GM21528 (cell line): ENCODE measurements around the gene SLC6A13.
"Not testable (repeated sequence)": the region's sequence is repeated elsewhere in the genome, so short reads cannot be mapped to it uniquely, and the experiment has no call there.

ENCODE experiments used
- ATAC-seq: cut with Tn5 transposase; IDR thresholded peaks from one replicate; pipeline ENCODE4 v1.9.1; 2021; ENCODE audit warnings: mild to moderate bottlenecking, moderate library complexity; ENCODE audit not compliant: unreplicated experiment, low FRiP score

Gene SLC6A13

DNA sequence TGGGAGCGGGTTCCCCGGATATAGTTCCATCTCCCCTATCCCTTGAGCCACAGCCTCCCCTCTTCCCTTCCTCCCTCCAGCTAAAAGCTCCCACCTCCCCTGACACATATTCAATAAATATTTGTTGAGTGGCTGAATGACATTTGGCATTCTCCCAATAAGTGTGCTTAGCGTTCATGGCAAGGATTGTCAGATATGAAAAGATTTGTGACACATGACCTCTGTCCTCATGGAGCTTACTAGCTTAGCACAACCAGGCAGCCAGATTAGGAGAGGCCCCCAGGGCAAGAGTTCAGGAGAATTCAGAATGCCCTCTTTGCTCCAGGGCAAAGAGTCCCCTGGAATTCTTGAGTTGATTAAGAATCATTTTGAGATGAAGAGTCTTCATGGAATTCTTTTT, 26.2 kb downstream of the SLC6A13 start:
- ATAC-seq = no peak

GRCh38 chr12:235967-236366, 26.7 kb downstream of the SLC6A13 start:
- not testable (repeated sequence) for ATAC-seq

DNA sequence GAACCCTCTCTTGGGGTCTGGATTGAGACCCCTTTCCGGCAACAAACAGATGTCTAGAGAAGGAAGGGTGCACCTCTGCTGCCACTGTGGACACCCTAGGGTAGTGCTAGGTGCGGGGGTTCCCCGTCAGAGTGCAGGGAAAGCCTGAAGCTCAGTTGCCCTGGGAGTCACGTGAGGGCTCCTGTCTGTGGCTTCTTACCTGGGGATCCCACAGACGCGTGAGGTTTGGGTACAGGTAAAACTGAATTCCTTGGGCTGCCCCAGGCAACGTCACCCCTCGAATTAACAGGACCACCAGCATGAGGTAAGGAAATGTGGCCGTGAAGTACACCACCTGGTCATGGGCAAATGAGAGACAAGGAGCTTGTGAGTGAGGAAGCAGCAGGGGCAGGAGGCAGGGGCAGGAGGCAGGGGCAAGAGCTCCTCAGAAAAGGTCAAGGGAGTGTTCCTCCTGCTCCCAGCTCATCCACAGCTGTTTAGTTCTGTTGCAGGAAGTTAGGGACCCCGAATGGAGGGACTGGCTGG, 27.7 kb downstream of the SLC6A13 start:
- ATAC-seq = no peak

- ATAC-seq = no peak
Observed at GRCh38 chr12:234019-234418, 28.6 kb downstream of the SLC6A13 start.

- ATAC-seq = no peak
Observed at GRCh38 chr12:233615-233968, 29.0 kb downstream of the SLC6A13 start.

DNA sequence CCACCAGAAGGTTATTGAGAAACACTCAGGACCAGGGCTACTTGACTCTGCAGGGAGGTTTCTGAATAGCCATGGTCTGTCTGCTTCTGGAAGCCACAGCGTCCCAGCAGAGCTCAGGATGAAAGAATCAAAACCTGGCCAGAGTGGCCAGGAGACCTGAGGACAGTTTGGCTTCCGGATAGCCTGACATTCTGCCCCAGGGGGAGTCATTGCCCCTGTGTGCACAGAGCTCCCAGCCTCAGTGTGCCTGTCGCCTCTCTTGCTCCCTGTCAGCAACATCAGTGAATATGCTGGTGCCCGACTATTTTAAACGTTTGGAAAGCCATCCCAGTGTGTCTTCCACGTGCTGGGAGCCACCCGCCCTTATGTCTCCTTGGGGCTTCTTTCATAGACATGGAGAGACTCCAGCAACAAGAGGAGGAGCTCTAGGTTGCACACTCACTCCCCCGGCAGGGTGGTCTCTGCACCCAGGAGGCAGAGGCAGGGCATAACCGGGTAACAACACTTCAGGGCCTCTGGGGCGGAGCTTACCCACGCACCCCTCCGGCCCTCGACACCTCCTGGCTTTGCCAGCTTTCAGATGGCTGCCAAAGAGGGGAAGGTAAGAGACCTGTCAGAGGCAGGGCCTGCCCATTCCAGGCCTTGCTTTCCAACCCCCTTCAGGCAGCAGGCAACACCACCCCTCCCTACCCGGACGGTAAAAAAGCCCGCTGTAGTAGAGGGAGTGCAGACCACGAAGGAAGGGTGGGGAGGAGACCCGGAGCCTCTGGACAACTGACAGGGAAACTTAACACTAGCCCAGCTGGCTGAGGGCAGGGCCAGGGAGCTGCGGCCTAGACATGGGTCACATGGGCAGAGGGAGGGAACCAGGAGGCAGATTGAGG, 29.7 kb downstream of the SLC6A13 start:
- ATAC-seq = no peak

- no peak for ATAC-seq
Observed at GRCh38 chr12:230925-231671, 31.5 kb downstream of the SLC6A13 start.

- no peak for ATAC-seq
Observed at GRCh38 chr12:229441-230191, 33.0 kb downstream of the SLC6A13 start.

- ATAC-seq = no peak
Observed at GRCh38 chr12:228846-229200, 33.8 kb downstream of the SLC6A13 start.

DNA sequence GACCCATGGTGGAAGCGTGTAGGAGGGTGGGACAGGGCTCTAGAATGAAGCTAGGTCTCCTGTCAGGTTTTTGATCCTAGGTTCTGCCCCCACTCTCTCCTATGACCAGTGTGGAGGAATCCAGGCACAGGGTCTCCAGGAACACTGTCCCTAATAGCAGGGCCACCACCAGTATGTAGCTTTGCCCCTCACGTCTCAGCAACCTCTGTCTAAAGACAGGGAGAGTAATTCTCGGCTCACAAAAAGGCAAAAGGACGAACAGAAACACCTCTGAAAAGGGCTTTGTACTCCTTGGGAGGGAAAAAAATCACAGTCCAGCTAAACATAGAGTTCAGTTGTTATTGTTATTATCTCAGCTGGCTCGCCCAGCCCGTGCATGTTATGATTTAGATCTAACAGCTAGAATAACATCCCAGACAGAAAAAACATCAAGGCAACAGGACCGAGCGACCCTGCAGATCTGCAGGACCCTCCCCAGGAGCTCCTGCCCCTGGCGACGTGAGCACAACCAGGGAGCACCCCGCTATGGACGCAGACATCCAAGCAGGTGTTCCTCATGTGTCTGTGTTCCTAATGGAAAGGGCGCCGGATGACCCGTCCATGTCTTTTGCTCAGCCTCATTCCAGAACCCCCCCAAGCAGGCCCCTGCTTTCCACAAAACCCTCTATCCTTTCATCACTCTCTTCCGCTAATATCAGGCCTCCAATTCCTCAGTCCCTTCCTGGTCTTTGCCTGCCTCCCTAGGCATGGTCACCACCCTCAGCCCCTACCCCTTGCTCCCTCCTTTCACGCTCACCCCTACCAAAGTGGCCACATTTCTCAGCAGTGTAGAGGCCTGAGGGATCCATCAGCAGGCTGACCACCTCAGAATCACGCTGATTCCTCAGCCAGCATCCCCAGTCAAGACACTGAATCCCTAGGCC, 34.5 kb downstream of the SLC6A13 start:
- no peak for ATAC-seq

DNA sequence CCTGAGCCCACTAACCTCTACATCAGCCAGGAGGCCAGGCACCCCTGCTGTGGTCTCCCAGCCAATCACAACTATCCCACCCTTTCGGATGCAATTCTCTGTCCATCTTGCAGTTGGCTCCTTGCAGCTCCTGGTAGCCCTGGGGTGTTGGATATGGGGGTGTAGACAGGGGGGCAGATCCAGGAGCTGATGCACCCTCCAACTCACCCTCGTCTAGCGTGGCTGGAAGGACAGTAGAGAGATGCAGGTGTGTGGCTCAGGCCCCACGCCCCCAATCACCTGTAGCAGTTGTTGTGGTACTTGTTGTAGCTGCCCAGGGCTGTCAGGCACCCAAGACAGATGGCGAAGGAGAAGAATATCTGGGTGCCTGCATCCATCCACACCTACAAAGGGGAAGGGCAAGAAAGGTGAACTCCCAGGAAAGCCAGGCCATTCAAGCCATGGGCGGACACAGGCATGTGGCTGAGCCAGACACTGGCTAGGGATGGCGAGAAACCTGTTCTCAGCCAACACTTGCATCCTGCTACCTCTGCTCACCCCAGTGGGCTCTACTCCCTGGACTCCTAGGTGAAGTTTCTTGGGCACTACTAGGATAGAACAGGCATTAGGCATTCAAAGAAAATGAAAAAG, 35.2 kb downstream of the SLC6A13 start:
- ATAC-seq = no peak

DNA sequence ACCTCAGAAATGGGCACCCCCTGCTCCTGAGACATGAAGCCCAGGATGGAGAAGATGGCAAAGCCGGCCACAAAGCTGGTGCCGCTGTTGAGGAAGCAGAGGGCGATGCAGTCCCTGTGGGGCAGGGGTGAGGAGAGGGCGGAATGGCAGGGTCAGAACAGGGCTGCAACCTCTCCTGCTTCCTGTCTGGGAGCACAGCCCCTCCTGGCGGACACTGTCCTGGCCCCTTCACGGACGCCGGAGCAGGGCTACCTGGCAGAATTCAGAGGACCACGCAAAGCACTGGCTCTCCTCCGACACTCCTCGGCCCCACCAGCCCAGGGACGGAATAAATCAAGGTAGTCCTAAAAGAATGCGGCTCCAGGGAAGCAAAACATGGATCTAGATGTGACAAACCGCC, 36.2 kb downstream of the SLC6A13 start:
- no peak for ATAC-seq

- no peak for ATAC-seq
Observed at GRCh38 chr12:225012-225411, 37.6 kb downstream of the SLC6A13 start.

DNA sequence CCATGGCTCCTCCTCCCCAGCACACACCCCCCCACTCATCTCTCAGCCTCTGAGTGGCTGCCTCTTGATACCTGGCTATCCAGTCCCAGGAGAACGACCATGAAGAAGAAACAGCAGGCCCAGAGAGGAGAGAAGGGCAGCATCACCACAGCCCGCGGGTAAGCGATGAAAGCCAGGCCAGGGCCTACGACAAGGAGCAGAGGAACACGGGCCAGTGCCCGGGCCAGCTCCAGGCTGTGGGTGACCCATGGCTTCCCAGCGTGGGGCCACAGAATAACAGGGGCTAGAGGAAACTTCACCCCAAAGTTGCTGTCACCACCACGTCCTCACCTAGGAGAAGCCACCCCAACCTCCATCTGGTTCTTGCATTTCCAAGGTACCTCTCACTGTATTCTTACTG, 38.3 kb downstream of the SLC6A13 start:
- ATAC-seq = no peak

DNA sequence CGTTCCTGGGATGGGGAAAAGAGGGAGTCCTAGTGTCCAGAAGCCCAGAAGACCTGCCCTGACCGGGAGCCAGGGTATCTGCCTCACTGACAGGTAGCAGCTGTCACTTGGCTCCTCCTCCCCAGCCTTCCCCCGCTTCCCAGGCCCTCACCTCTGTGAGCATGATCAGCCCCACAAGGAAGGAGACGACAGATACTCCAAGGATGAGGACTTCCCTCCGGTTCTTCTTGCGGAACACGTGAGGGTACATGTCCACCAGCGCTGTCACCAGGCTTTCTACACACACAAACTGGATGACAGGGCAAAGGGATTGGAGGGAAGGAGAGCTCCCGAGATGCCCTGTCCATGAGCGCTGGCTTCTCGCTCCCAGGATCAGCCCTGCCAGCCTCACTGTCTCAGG, 38.8 kb downstream of the SLC6A13 start:
- ATAC-seq = no peak

GRCh38 chr12:221736-222135, 40.9 kb downstream of the SLC6A13 start:
- no peak for ATAC-seq

DNA sequence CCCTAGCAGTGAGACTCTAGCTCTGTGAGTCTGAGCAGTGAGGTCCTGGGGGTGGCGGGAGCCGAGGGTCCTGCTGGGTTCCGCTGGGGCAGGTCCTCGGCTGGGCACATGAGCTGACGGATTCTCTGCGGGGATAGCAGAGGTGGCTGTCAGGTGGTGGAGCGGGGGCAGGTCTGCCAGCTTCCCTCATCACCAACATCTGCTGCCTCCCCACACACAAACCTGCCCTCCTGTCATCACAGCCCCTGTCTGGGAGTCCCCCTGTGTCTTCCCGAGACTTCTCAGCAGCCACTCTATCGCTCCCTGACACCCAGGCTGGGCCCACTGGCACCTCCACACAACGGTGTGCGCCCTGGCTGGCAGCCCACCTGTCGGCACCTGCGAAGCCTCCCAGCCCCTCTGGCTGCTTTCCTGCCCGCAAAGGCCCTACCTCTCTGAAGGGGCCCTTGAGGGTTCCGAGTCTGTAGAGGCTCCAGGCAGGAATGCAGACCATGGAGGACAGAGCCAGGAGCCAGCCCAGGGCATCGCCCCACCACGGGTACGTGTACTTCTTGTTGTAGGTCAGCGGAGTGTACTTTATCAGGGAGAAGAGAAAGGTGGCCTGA, 41.6 kb downstream of the SLC6A13 start:
- no peak for ATAC-seq

DNA sequence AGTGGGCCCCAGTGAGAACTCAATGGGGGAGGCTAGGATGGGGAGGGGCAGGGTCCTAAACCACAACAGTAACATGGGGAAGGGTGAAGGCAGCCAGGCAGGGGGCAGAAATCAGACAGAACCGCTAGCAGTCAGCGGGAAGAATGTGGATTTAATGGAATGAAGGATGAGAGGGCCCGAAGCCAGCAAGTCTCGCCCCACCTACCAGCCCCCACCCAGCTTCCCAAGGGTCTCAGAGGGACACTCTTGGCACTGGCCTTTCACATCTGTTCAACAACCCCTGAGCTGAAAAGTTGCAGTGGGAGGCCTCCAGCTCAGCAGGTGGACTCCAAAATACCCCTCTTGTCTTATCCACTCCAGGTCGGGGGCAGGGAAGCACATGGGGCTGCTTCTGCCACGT, 42.1 kb downstream of the SLC6A13 start:
- ATAC-seq = no peak

DNA sequence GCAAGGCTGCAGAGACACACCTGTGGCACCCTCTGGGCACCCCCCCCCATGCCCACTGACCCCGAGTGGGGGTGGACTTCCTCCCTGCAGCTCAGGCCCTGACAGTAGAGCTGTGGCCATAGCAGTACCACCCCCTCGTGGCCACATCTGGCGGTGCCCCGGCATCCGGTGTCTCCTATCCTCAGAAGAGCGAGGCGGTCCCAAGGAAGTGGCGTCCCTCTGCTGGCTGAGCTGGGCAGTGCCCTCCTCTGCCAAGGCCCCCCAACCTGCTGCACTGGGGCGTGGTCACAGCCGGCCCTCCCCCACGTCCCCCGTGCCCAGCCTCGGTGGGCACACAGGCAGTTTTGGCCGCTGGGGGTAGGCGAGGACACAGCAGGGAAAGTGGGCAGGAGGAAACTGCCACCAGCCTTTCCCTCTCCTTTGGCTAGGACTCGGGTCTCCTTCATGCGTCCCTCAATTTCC, 42.7 kb downstream of the SLC6A13 start:
- ATAC-seq = no peak
